Glomerular endothelial cell (primary cell): Measurements from ENCODE around the gene SZRD1. TPM values are rescaled to one million over a fixed set of nuclear protein-coding genes. Genes with fewer than 3 reads are reported as not detected.
"Not testable (repeated sequence)": the region's sequence is repeated elsewhere in the genome, so short reads cannot be mapped to it uniquely, and the experiment has no call there.

Experiments used
- DNase-seq: peaks from one replicate; pipeline ENCODE4 v3.0.0-alpha.2; 2011; ENCODE audit warnings: low read depth, low spot score; ENCODE audit errors: extremely low read depth
- total RNA-seq: library from RNA; depleted of rRNA; stranded (reverse); fragments of >200 nt; gene quantifications from 2 replicates; pipeline ENCODE4 v1.2.3, GENCODE V29; 2015

The SZRD1 gene, protein sequence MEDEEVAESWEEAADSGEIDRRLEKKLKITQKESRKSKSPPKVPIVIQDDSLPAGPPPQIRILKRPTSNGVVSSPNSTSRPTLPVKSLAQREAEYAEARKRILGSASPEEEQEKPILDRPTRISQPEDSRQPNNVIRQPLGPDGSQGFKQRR
- 79.8 and 84.2 TPM in 2 replicates for total RNA-seq

DNA sequence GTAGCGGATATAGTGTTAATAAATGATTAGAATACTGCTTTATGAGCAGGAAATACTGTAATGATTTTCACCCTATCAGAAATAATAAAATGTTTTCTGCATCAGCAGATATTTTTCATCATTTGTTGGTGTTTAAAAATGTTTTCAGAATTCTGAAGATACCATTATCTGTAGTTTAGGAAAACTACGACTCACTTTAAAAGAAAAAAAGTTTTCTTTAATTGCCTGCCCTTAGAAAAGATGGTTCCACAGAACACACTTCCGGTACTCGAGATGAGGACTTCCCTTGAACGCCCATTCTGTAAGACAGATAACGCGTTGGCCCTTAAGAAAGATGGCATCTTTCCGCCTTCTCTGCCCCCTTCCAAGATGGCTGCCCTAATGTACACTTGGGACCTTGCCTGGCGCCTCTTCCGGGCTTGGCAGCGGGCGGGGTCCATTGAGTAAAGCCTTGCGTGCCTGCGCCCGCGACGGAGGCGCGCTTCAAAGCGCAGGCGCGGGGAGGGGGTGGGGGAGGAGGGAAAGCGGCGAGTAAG is at the start of gene SZRD1:
Gene SZRD1, plus strand, starts transcription at position 521 of the 536 bp plus-strand sequence. CDS start 16 bp downstream, outside the sequence.
- peak; percentile 93 for DNase-seq

DNA sequence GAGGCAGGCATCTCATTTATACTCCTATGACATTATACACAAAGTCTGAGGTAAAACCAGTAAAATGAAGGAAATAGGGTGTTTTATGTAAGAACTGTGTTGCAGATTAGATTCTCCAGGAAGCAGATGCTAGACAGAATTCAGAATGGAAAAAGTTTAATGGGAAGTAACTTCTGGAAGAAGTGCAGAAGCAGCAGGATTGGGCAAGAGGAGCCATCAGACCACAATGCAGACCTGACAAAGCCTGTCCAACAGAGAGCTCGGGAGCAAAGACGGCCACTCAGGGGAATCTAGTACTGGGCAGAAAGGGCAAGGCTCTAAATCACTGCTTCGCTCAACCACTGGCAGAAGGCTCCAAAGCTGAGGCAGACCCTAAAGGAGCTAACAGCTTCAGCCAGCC is 48.5 kb upstream of the SZRD1 start:
- no peak for DNase-seq

DNA sequence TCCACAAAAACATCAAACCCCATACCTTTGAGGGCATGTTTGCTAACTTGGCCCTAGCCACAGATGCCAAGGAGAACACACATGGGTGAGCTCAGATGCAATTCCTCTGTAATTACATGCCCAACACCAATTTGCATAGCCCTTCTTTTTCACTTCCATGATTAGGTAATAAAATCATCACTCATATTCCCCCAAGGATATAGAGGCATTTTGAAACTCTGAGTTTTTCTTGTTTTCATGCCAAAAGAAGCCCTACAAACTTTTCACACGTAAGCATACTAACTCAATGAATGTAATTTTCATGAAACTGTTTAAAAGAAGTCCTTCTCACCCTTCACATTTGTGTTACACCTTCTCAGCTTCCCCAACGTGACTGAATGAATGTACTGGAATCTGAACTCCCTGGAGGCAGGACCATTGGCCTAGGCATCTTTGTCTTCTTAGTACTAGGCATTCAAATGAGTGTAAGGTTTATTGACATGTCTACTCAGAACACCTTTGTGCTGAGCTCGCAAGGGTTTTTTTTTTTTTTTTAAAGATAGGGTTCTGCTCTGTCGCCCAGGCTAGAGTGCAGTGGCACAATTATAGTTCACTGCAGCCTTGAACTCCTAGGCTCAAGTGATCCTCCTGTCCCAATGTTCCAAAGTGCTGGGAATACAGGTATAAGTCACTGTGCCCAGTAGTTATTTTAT is 45.7 kb upstream of the SZRD1 start:
- DNase-seq = no peak

DNA sequence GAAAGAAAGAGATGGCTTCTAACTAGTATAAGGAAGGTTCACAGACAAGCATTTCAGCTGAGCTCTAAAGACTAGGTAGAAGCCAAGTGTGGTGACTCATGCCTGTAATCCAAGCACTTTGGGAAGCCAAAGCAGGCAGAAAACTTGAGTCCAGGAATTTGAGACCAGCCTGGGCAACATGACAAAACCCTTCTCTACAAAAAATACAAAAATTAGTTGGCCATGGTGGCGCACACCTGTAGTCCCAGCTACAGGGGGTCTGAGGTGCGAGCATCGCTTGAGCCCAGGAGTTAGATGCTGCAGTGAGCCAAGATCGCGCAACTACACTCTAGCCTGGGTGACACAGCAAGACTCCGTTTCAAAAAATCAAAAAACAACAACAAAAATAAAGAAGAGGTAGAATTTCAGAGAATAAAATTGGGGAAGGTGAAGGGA is 42.6 kb upstream of the SZRD1 start:
- DNase-seq = peak; percentile 14

DNA sequence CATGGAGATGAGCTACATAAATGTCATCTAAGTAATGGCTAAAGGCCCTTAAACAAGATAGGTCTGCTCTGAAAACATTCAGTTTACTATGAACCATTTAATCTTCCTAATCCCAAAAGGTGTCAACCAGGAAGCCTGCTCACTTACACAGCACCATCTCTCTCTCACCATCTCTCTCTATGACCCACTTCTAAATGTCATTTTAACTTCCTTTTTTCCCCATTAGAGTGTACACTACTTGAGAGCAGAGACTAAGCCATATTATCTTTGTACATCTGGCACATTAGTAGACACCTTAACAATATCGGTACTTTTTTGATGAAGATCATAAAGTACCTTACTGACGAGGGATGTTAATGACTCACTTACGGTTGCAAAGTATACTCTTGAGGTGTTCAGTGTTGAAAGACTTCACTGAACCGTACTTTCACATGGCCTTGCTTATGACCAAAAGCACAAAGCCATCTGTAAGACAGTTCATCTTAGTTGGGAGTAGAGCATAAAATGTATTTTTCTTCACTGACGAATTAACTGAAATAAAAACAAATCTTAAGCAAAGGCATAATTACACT is 40.1 kb upstream of the SZRD1 start:
- DNase-seq = no peak

DNA sequence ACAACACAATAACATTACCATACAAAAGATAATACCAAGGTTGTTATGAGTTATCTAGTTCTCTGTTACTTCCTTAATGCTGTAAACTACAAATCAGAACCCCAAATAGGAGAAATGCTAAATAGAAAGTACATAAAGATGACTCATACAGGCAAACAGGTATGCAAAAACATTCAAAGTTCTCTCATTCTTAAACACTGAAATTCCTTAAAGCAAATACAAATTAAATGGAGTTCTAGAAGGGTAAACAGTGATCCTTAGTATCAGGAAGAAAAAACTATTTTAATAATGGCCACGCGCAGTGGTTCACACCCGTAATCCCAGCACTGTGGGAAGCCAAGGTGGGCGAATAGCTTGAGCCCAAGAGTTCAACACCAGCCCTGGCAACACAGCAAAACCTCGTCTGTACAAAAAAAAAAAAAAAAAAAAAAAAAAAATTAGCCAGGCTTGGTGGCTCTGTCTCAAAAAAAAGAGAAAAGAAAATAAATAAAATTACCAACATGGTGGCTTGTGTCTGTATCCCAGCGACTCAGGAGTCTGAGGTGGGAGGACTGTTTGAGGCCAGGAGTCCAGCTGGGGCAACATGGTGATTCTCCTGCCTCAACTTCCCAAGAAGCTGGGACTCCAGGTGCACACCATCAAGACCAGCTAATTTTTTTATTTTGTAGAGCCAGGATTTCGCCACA is 32.2 kb upstream of the SZRD1 start:
- DNase-seq = no peak

DNA sequence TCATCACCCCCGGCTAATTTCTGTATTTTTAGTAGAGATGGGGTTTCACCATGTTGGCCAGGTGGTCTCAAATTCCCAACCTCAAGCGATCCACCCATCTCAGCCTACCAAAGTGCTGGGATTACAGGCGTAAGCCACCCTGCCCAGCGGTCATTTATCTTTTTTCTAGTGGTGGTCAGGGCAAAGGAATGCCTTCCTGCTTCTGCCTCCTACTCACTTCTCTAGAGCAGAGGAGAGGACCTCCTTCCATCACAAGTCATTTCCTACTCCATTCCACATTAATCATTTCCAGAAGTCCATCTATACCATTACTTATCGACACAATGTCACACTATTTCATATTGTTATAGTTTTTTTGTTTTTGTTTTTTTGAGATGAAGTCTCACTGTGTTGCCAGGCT is 28.1 kb upstream of the SZRD1 start:
- no peak for DNase-seq

DNA sequence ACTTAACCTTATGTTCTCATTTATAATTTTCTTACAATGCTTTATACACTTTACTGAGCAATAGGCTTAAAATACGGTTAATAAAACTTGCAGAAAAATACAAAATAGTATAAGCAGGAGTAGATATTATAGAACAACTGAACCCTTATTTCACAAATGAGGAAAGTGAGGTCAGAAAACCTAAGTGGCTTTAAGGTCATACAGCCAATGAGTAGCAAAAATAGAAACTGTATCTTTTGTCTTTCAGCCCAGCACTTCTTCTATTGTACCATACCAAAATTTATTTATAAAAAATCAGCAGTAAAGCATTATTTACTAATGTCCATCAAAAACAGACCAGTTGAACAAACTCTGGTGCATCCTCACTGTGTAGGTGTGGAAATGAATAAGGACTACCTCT is 26.4 kb upstream of the SZRD1 start:
- DNase-seq = no peak

DNA sequence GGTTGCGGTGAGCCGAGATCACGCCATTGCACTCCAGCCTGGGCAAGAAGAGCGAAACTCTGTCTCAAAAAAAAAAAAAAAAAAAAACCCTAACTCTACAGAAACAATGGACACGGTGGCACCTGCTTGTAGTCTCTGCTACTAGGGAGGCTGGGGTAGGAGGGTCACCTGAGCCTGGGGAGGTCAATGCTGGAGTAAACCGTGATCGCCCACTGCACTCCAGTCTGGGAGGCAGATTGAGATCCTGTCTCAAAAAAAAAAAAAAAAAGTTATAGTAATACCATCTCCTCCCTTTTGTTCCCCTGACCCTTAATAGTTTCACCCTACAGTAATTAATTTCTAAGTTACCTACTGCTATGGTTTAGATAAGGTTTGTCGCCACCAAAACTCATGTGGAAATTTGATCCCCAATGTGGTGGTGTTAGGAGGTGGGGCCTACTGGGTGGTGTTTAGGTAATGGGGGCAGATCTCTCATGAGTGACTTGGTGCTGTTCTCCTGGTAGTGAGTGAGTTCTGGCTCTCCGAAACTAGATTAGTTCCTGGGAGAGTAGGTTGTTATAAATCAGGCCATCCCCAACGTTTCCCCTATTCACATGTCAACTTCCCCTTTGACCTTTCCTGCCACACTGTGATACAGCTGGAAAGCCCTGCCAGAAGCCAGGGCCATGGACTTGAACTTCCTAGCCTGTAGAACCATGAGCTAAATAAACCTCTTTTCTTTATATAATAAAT is 24.5 kb upstream of the SZRD1 start:
- DNase-seq = no peak

DNA sequence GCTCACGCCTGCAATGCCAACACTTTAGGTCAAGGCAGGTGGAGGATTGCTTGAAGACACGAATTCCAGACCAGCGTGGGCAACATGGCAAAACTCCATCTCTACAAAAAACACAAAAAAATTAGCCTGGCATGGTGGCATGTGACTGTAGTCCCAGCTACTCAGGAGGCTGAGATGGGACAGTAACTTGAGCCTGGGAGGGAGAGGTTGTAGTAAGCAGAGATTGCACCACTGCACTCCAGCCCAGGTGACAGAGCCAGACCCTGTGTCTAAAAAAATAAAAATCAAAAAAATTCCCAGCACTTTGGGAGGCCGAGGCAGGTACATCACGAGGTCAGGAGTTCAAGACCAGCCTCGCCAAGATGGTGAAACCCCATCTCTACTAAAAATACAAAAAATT is 23.8 kb upstream of the SZRD1 start:
- DNase-seq = not testable (repeated sequence)

DNA sequence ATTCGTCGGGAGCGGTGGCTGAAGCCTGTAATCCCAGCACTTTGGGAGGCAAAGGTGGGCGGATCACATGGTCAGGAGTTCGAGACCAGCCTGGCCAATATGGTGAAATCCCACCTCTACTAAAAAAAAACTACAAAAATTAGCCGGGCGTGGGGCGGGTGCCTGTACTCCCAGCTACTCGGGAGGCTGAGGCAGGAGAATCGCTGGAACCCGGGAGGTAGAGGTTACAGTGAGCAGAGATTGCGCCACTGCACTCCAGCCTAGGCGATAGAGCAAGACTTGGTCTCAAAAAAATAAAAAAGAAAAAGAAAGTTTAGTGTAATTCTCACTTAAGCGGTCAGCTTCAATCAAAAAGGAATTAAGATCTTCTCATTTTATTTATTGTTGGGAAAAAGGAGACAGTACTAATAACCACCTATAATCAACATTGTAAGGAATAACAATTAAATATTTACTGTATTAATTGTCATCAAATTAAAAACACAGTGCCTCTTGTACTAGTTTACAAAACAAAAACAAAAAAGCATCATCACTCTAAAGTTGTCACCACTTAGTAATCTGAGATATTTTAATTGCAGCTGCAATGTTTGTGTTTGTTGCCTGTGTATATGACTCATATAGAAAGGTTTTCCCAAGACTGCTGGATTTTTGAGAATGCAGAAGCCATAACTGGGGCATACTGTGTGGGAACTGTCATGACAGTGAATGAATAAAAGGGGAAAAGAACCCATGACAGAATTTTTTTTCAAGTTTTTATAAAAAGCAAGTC is 18.4 kb upstream of the SZRD1 start:
- no peak for DNase-seq

DNA sequence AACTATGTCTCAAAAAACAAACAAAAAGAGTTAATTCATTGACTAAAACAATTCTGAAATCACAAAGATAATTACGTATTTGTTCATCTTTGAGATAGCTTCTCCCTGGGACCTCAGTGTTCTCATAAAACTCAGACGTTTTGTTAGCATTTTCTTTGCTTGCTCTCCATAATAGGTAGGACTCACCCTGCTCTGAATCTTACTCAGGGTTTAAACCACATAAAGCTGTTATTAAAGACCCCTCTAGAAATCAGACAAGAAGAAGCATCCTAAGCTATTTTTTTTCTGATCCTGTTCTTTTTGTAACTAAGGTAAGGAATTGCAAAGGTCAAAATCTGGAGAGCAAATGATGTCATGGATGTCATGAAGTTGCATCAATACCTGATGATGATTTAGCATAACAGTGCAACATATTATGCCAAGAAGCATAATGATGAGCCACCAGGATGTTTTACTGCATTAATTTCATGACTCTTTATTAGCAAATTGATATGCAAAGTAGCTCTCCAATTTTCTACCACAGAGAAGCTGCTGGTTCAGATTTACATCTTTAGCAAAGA is 17.1 kb upstream of the SZRD1 start:
- no peak for DNase-seq

DNA sequence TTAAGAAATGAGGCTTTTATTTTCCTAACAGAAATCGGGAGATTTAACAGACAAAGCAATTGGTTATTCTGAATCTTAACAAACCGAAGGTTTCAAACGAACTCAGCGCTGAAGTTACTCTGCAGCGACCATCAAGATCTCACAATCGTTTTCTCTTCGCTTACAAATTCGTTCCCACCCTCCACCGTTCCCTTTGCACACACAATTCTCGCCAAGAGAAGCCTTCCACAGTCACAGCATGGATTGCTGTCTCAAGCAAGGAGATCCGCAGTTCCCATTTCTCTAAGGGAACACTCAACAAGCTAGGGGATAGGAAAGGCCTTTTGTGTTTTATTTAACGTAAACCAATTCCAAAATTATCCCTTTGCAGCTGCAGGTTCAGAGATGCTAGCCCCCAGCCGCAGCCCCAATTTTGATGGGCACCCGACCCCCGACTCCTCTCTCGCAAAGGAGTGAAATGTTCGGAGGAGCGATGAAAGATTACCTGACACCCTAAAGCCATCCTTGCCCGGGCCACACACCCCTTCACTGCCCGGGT is 15.5 kb upstream of the SZRD1 start:
- no peak for DNase-seq

DNA sequence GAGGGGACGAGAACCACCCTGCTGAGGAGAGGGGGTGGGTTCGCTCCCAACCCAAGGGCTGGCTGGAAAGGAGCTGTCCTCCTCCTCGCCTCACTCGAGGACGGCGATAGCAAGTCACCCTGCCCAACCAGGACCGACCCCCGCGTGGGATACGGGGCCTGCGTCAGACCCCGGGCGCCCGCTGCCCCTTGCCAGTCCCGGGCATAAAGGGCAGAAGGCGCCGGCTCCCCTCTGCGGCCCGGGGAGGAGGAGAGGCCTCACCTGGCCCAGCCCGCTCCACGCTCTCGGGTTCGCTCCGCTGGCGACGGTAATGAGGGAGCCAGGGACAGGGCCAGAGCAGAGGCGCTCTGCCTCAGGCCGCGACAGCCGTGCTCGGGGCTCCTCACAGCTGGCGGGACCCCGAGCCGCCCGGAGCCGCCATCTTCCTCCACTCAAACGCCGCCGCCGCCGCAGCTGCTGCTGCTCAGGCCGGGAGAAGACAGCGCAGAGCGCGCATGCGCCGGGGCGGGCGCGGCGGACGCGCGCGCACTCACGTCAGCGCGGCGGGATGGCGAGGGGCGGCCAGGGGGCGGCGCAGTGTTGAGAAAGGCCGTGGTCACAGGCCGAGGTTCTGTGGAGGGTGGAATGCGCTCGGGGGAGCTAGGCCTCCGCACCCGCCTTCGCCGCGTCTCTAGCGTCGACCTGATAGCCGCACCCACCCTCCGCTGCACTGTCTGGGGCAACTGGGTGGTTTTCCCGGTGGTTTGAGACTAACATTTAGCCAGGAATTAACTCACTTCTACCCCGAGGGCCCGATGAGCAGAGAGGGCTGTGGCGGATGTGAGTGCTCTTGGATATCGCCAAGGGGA is 14.8 kb upstream of the SZRD1 start, which contains the start of gene FBXO42:
Gene FBXO42, minus strand, starts transcription at position 487 of the 848 bp plus-strand sequence. CDS start 37,062 bp downstream, outside the sequence.
- no peak for DNase-seq

DNA sequence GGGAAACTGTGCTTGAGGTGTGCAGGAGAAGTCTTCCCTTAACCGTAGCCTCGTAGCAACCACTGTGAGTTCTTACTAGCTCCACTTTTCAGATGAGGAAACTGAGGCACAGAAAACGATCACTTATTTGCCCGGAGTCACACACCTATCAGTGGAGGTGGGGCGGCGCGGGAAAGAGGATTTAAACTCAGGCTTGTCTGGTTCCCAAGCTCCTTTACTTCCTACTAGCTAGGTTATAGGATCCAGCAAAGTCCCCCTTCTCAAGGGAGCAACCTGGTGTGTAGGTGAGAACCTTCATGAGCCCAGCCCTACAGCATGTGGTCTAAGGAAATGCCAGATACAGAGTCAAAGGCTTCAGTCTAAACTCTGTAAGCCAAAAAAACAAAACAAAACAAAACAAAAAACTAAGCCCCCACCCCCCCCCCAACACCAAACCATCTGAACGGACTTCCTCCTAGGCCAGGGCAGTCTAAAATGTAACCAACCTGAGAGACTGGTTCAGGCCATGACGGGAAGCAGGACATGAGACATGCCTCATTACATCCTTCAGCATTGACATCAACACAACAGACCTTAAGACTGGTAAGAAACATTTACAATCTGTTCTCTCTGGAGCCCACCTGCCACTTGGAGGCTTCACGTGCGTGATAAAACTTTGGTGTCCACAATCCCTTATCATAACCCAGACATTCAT is 14.1 kb upstream of the SZRD1 start:
- DNase-seq = no peak

DNA sequence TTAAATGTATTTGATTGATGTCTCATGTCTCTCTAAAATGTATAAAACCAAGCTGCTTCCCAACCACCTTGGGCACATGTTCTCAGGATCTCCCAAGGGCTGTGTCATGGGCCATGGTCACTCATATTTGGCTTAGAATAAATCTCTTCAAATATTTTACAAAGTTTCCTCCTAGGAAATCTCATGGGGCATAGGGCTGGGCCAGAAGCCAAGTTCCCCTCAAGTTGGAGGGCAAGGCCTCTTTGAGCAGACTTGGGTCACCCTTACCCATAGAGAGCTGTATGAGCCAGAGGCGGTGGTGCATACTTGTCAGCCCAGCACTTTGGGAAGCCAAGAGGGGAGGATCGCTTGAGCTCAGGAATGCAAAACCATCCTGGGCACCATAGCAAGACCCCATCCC is 12.4 kb upstream of the SZRD1 start:
- no peak for DNase-seq

DNA sequence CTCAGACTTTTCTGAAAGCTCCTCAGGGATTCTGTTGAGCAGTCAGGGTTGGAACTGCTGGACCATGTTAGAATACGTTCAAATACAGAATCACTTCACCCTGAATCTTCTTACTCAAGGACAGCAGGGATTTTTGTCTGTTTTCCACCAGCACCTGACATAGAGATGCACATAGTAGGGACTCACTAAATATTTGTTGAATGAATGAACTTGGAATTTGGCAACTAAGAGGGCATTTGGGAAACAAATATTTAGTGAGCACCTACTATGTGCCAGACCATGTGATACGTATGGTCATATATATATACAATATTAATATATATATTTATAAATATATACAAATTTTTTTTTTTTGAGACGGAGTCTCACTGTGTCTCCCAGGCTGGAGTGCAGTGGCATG is 10.2 kb upstream of the SZRD1 start:
- no peak for DNase-seq

DNA sequence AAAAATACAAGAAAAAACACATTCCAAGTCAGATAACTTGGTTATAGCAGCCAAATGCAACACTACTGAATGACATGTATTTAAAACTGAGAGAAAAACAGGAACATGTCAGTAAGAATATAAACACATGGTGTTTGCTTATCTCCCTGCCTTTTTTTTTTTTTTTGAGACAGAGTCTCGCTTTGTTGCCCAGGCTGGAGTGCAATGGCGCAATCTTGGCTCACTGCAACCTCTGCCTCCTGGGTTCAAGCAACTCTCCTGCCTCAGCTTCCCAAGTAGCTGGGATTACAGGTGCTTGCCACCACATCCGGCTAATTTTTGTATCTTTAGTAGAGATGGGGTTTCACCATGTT is 1.9 kb upstream of the SZRD1 start:
- not testable (repeated sequence) for DNase-seq
